ENCODE data around the gene UBE2B.

Gene UBE2B

GRCh38 chr5:134387443-134387842 lies 16.1 kb downstream of the UBE2B start:
- TF ChIP-seq ZNF565 (CRISPR knock-in tag; conservative IDR thresholded peaks at IDR 0.05; ENCODE audit: low read depth) (no peak), CSRNP3 (CRISPR knock-in tag; IDR thresholded peaks at IDR 0.05) (no peak), PATZ1 (CRISPR knock-in tag; IDR thresholded peaks at IDR 0.05; ENCODE audit: borderline replicate concordance) (no peak), ISL1 (CRISPR knock-in tag; IDR thresholded peaks at IDR 0.05) (no peak), ZNF8 (CRISPR knock-in tag; IDR thresholded peaks at IDR 0.05) (no peak), ZNF70 (CRISPR knock-in tag; IDR thresholded peaks at IDR 0.05) (no peak), SNAI2 (CRISPR knock-in tag; IDR thresholded peaks at IDR 0.05) (no peak), PPARA (CRISPR knock-in tag; IDR thresholded peaks at IDR 0.05; ENCODE audit: borderline replicate concordance) (no peak)
- no peak for ATAC-seq

GRCh38 chr5:134392301-134392700 lies 20.9 kb downstream of the UBE2B start:
- ATAC-seq, result no peak
- TF ChIP-seq PPARA (CRISPR knock-in tag; IDR thresholded peaks at IDR 0.05; ENCODE audit: borderline replicate concordance) (no peak), SNAI2 (CRISPR knock-in tag; IDR thresholded peaks at IDR 0.05) (no peak), CSDC2 (CRISPR knock-in tag; IDR thresholded peaks at IDR 0.05) (no peak), ESRRG (CRISPR knock-in tag; IDR thresholded peaks at IDR 0.05) (no peak), CSRNP3 (CRISPR knock-in tag; IDR thresholded peaks at IDR 0.05) (no peak), GLIS3 (CRISPR knock-in tag; IDR thresholded peaks at IDR 0.05) (no peak), ZNF70 (CRISPR knock-in tag; IDR thresholded peaks at IDR 0.05) (no peak), CREB5 (CRISPR knock-in tag; IDR thresholded peaks at IDR 0.05; ENCODE audit: low read depth) (no peak), ZC3H10 (CRISPR knock-in tag; IDR thresholded peaks at IDR 0.05) (no peak), ZFP30 (CRISPR knock-in tag; IDR thresholded peaks at IDR 0.05) (no peak), PATZ1 (CRISPR knock-in tag; IDR thresholded peaks at IDR 0.05; ENCODE audit: borderline replicate concordance) (no peak), ARNTL (CRISPR knock-in tag; IDR thresholded peaks at IDR 0.05; ENCODE audit: borderline replicate concordance, low read depth) (no peak), TCF4 (CRISPR knock-in tag; IDR thresholded peaks at IDR 0.05; ENCODE audit: borderline replicate concordance) (no peak), ZNF8 (CRISPR knock-in tag; IDR thresholded peaks at IDR 0.05) (no peak), TOX (CRISPR knock-in tag; IDR thresholded peaks at IDR 0.05; ENCODE audit: borderline replicate concordance) (no peak)

GRCh38 chr5:134394932-134395331 lies 23.6 kb downstream of the UBE2B start:
- no peak for TF ChIP-seq SNAI2 (CRISPR knock-in tag; IDR thresholded peaks at IDR 0.05)
- no peak for TF ChIP-seq ISL1 (CRISPR knock-in tag; IDR thresholded peaks at IDR 0.05)
- TF ChIP-seq ZNF8 (CRISPR knock-in tag; IDR thresholded peaks at IDR 0.05), result no peak
- no peak for TF ChIP-seq OSR1 (CRISPR knock-in tag; IDR thresholded peaks at IDR 0.05)
- no peak for TF ChIP-seq CSRNP3 (CRISPR knock-in tag; IDR thresholded peaks at IDR 0.05)
- TF ChIP-seq ESRRG (CRISPR knock-in tag; IDR thresholded peaks at IDR 0.05), result no peak
- TF ChIP-seq GLIS3 (CRISPR knock-in tag; IDR thresholded peaks at IDR 0.05), result no peak
- no peak for TF ChIP-seq CREB5 (CRISPR knock-in tag; IDR thresholded peaks at IDR 0.05; ENCODE audit: low read depth)
- TF ChIP-seq CSDC2 (CRISPR knock-in tag; IDR thresholded peaks at IDR 0.05), result no peak
- TF ChIP-seq PPARA (CRISPR knock-in tag; IDR thresholded peaks at IDR 0.05; ENCODE audit: borderline replicate concordance), result no peak
- no peak for TF ChIP-seq BACH2 (CRISPR knock-in tag; IDR thresholded peaks at IDR 0.05; ENCODE audit: borderline replicate concordance)
- no peak for ATAC-seq
